Glomerular visceral epithelial cell (primary cell): ENCODE data around the gene U2SURP.

ENCODE experiments used
- DNase-seq: peaks from one replicate; pipeline ENCODE4 v3.0.0-alpha.2; 2016; ENCODE audit errors: extremely low spot score

Gene U2SURP

DNA sequence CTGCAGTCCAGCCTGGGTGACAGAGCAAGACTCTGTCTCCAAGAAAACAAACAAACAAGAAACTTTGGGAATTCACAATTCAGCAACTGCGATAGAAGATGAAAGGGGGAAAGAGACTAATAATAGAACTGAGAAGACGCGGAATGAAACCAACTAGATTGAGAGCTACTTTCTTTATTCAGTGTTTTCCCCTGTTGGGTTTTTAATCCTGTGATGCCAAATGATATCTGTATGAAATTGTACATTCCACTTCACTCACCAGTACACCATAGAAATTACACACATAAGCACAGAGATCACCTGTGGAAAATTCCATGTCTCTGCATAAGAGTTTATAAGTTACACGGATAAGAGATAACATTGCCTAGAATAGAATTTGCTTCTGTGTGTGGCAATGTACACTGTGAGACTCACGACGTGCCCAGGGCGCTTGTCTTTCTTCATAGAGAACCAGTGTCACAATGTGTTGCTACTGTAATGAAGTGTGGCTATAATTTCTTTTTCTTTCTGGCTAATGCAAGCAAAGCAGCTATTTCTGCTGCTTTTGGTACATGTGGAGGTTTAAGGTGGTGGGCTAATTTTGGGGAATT lies 100.5 kb downstream of the U2SURP start:
- DNase-seq, result no peak

GRCh38 chr3:143103652-143104051 lies 102.3 kb downstream of the U2SURP start:
- DNase-seq, result no peak

- no peak for DNase-seq
Observed at GRCh38 chr3:143105170-143105569, 103.8 kb downstream of the U2SURP start.

GRCh38 chr3:143109861-143110260 lies 108.5 kb downstream of the U2SURP start:
- DNase-seq, result no peak
